Duodenal mucosa (tissue), 2 donors: ENCODE data around the gene SP3.

Experiments
- H3K27ac ChIP-seq: one replicate; pipeline ENCODE4 v1.7.0; 2013; ENCODE audit warnings: low read depth, low read length
- H3K27me3 ChIP-seq, 2 donors: one replicate each; pipeline ENCODE4 v1.7.0; 2013; ENCODE audit warnings: low read length in 2 of 2, control low read depth in 1 of 2; ENCODE audit not compliant: insufficient read depth in 2 of 2, control insufficient read depth in 1 of 2
- H3K36me3 ChIP-seq, 2 donors: one replicate each; pipeline ENCODE4 v1.7.0; 2013; ENCODE audit warnings: low read length in 2 of 2, control low read depth in 1 of 2; ENCODE audit not compliant: insufficient read depth in 2 of 2, control insufficient read depth in 1 of 2
- H3K4me1 ChIP-seq, 2 donors: one replicate each; pipeline ENCODE4 v1.7.0; 2013; ENCODE audit warnings: low read length in 2 of 2, control low read depth in 1 of 2; ENCODE audit not compliant: insufficient read depth in 2 of 2, control insufficient read depth in 1 of 2
- H3K4me3 ChIP-seq, 2 donors: one replicate each; pipeline ENCODE4 v1.7.0; 2013; ENCODE audit warnings: low read length in 2 of 2, low read depth in 1 of 2
- H3K9ac ChIP-seq, 2 donors: one replicate each; pipeline ENCODE4 v1.7.0; 2013; ENCODE audit warnings: low read length in 2 of 2, low read depth in 1 of 2
- H3K9me3 ChIP-seq, 2 donors: one replicate each; pipeline ENCODE4 v1.7.0; 2013; ENCODE audit warnings: low read length in 2 of 2, control low read depth in 1 of 2; ENCODE audit not compliant: control insufficient read depth in 1 of 2

SP3 gene

DNA sequence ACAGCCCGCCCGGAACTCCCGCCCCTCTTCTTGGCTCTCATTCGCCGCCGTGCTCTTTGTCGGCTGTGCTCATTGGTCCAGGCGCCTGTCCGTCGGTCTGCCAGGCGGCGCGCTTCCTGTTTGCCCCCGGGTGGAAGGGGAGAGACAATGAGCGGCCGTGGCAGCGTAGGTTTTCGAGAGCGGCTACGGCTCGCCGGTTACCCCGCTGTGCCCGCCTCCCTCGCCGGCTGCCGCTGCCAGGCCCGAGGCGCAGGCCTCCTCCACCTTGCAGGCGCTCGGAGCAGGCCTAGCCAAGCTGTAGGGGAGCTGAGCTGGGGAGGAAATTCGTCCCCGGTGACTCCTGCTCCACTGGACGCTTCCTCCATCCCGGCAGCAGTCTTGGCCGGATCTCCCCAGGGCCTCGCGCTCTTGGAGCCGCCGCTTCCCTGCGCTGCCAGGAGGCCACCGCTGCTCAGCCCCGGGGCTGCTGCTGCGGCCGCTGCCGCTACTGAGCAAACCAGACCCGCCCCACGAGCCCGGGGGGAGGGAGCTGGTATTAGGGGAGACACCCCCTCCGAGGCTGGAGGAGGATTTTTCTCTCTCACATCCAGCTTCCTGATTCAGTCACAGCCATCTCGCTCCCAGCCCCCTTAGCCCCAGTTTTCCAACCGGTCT lies at the start of gene SP3:
Gene SP3, minus strand, starts transcription at position 2 of the 654 bp plus-strand sequence. CDS start 202 bp downstream, outside the sequence.
- Histone ChIP-seq H3K4me3 (peak within 1 kb of the TSS; percentile 92 to 93), H3K9ac (peak within 1 kb of the TSS; percentile 91 to 97), H3K36me3 (peaks cover 0 to 3% of the 10 kb centered on the region in 2 donors), H3K4me1 (peaks cover 20 to 21% of the 10 kb centered on the region in 2 donors), H3K27me3 (no peaks in the 10 kb centered on the region), H3K27ac (peak within 1 kb of the TSS; percentile 99), H3K9me3 (no peaks in the 10 kb centered on the region)

DNA sequence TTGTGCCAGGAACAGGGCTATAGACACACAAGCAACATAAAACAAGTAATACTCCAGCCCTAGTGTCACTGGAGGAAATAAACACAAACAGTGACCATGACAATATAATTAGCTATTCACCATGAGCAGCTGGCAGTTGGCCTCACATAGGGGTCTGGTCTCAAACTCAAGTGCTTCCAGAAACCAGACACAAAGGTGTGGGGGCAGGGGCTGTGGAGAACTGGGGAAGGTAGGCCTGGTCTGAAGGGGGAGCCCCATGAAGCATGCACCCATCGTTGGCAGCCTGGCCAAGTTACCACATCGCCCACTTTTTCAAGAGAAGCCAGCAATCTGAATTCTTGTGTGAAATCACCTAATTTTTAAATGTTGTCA lies 49.5 kb upstream of the SP3 start:
- peaks cover 5 to 14% of the 10 kb centered on the region in 2 donors for H3K4me1 ChIP-seq
- H3K27me3 ChIP-seq, result no peaks in the 10 kb centered on the region
- no peak overlapping the region for H3K9ac ChIP-seq
- H3K4me3 ChIP-seq, result no peak overlapping the region
- no peaks in the 10 kb centered on the region for H3K36me3 ChIP-seq
- no peak overlapping the region for H3K27ac ChIP-seq
- no peaks in the 10 kb centered on the region for H3K9me3 ChIP-seq

DNA sequence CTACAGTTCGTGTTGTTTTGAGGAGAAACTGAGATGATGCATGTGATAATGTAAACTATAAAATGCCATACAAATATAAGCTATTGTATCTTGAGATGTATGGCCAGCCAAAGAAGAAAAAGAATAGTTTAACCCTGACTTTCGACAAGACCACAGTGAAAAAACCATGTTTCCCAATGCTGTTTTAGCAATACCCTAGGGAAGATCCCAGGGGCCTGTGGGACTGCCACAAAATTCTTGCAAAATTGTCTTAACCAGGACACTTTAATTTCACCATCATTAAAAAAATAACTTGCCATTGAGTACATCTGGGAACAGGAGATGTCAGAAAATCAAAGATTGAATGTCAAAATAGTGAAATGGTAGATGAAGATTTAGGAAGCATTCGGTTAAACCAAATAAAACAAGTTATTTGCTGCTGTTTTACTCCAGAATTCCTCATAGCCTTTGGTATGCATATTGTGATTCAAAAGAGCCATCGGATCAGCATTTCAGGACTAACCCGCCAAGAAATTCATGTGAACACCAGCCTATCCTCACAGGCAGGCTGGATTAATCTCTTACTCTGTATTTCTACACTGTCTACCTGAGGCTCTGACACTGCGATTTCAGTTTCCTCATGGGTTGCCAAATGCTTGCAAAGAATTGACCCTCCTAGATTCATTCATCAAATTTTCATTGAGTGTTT lies 49.0 kb upstream of the SP3 start:
- H3K36me3 ChIP-seq, result no peaks in the 10 kb centered on the region
- no peak overlapping the region for H3K9ac ChIP-seq
- H3K9me3 ChIP-seq, result no peaks in the 10 kb centered on the region
- no peaks in the 10 kb centered on the region for H3K27me3 ChIP-seq
- H3K4me1 ChIP-seq, result peaks cover 5 to 14% of the 10 kb centered on the region in 2 donors
- no peak overlapping the region for H3K27ac ChIP-seq
- H3K4me3 ChIP-seq, result no peak overlapping the region

DNA sequence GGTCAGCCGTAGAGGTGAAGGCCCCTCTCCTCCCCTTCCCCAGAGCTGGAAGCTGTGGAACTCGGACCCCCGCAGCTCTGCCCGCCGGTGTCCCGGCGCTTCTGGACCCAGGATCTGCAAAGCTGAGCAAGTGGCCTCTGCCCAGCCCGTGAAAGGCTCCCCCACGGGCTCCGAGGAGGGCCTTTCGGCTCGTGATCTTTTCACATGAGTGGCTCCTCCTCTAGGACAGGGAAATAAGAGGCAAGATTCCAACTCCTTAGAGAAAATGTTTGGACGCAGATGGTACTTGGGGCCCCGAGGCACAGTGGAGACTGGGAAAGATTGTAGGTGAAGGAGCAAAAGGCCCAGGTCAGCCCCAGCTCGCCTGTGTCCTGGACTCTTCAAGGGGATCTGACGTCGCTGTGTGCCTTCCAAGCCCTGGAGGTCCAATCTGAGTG lies 48.2 kb upstream of the SP3 start:
- Histone ChIP-seq H3K4me3 (peak overlapping the region; percentile 59), H3K9ac (peak overlapping the region; percentile 48 to 61), H3K4me1 (peaks cover 5 to 14% of the 10 kb centered on the region in 2 donors)

DNA sequence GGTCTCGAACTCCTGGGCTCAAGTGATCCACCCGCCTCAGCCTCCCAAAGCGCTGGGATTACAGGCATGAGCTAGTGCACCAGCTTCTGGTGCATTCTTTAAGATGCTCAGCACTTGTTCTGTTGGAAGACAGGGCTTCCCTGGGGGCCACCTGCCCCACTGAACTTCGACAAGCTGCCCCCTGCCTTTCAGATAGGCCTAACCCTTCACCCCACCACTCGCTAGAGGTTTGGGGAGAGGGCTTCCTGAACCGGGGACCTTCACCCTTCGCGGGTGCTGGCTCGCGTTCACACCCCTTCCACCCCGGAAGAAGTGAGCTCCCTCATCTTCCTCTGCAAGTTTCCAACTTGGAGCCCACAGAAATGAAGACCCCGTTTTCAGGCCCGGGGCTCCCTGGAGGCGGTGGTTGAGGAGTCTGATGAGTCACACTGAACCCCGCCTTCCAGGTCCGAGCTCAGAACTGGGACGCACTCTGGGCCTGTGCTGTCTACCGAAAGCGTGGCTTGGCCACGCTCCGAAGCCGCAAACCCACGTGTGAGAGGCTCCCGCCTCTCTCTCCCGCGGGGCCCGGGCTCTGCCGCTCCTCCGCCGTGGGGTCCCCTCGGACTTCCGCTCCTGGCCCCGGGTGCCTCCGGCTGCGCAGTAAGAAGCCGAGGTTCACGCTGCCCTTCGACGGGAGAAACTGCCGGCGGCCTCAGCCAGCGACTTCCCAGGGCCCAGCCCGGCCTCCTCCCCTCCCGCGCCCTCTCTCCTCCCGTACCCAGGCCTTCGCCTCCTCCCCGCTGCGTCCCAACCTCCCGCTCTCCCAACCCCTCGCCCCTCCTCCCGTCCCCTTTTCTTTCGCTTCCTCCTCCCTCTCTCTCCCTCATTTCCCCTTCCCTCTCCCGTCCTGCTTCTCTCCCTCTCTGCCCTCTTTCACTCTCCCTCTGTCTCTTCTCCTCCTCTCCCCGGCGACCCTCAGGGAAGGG lies 47.5 kb upstream of the SP3 start:
- Histone ChIP-seq H3K4me3 (peak overlapping the region; percentile 59), H3K4me1 (peaks cover 5 to 14% of the 10 kb centered on the region in 2 donors), H3K27me3 (no peaks in the 10 kb centered on the region), H3K36me3 (no peaks in the 10 kb centered on the region), H3K9me3 (no peaks in the 10 kb centered on the region), H3K9ac (peak overlapping the region; percentile 48 to 61), H3K27ac (peak overlapping the region; percentile 83)

More for the DNA sequence above, 48.2 kb upstream of the SP3 start:
- Histone ChIP-seq H3K27me3 (no peaks in the 10 kb centered on the region), H3K36me3 (no peaks in the 10 kb centered on the region), H3K9me3 (no peaks in the 10 kb centered on the region), H3K27ac (peak overlapping the region; percentile 83)

DNA sequence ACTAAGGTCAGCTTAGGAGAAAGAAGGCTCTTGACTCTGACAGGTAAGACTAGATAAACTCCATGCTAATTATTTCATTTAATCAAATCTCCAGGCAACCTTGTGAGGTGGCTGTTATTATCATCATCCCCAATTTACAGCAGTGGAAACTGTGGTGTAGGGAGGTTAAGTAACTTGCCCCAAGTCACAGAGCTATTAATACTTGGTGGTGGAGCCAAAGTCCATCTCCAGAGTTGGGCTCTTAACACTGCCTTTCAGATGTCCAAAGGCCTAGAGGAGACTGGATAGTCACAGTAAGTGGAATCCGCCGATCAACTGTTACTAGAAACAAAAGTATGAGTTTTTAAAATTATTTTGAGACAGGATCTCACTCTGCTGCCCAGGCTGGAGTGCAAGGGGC lies 46.6 kb upstream of the SP3 start:
- Histone ChIP-seq H3K4me3 (no peak overlapping the region), H3K9ac (no peak overlapping the region), H3K36me3 (no peaks in the 10 kb centered on the region), H3K4me1 (peaks cover 5 to 14% of the 10 kb centered on the region in 2 donors), H3K27me3 (no peaks in the 10 kb centered on the region), H3K27ac (no peak overlapping the region), H3K9me3 (no peaks in the 10 kb centered on the region)

DNA sequence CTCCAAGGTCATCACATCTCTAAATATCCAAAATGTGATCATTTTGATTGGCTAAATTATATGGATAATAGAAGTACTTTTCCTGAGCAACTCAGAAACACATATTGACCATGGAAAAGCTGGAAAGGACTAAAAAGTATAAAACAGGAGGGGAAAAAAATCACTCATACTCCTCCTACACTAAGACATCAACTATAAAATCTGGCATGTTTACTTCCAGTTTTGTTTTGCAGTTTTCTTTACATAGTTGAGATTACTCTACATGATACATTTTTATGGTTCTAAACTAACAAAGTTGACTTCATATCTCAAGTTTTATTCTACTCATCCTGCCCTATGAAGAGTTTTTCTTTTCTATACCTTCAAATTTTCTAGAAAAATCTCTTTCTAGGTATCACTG lies 46.0 kb upstream of the SP3 start:
- peaks cover 5 to 14% of the 10 kb centered on the region in 2 donors for H3K4me1 ChIP-seq
- H3K27me3 ChIP-seq, result no peaks in the 10 kb centered on the region
- H3K9me3 ChIP-seq, result no peaks in the 10 kb centered on the region
- no peak overlapping the region for H3K4me3 ChIP-seq
- no peak overlapping the region for H3K27ac ChIP-seq
- no peak overlapping the region for H3K9ac ChIP-seq
- H3K36me3 ChIP-seq, result no peaks in the 10 kb centered on the region

DNA sequence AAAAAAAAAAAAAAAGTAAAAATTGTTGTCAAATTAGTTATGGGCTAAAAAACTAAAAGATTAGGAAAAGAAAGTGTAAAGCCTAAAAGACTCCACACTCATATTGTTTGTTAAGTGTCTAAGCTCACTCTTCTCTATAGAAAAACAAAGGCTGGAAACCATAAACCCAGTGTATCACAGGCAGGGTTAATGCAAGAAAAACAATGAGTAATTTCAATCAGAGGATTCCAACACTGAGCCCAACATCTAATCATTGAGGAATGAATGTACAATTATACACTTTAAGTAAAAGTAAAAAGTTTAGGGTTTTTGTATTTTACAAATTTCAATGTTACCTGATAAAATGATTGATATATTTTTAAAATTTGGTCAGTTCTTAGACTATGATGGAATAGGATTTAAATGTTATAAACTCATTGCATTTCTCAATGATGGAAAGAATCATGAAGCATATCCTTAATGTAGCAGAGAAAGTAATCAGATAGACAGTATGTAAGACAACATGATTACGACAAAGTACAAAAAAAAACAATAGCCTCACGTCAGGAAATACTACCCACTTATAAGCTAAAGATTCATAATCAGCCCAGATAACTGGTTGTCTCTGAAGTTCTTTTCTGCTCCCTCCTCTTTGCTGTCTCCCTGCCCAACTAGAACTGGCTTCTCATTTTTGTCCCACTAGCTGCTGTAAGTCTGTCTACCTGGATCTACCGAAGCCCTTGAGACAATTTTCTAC lies 44.5 kb upstream of the SP3 start:
- no peak overlapping the region for H3K27ac ChIP-seq
- no peaks in the 10 kb centered on the region for H3K27me3 ChIP-seq
- no peaks in the 10 kb centered on the region for H3K9me3 ChIP-seq
- H3K9ac ChIP-seq, result no peak overlapping the region
- H3K4me1 ChIP-seq, result peaks cover 6 to 16% of the 10 kb centered on the region in 2 donors
- H3K36me3 ChIP-seq, result no peaks in the 10 kb centered on the region
- no peak overlapping the region for H3K4me3 ChIP-seq

DNA sequence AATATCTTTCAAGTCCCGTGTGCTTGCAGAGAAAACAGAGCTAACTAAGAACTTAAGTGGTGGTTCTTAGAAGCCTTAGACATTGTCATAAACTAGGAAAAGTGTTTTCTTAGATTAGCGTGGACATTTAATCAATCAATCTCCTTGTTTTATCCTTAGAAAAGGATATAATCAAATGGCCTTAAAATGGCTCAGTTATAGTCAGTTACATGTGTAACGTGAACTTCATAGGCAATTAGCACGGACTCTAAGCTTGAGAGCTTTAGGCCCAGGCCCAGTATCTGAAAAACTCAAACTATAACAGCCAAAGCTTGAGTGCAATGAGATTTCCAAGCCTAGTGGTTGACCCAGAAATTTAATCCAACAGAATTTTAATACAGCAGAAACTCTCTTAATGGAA lies 43.5 kb upstream of the SP3 start:
- H3K9me3 ChIP-seq, result no peaks in the 10 kb centered on the region
- H3K27me3 ChIP-seq, result no peaks in the 10 kb centered on the region
- H3K27ac ChIP-seq, result no peak overlapping the region
- H3K9ac ChIP-seq, result no peak overlapping the region
- no peaks in the 10 kb centered on the region for H3K36me3 ChIP-seq
- no peak overlapping the region for H3K4me3 ChIP-seq
- H3K4me1 ChIP-seq, result peaks cover 15 to 24% of the 10 kb centered on the region in 2 donors
